ENCODE data around the gene AP3B1. TPM values are rescaled to one million over a fixed set of nuclear protein-coding genes. Genes with fewer than 3 reads are reported as not detected.

AP3B1 gene
- total and polyA plus RNA-seq, 2 experiments from 2014 or later = 32.1 to 46.3 TPM

GRCh38 chr5:78320401-78320800 lies 25.9 kb upstream of the AP3B1 start (continued):
- TF ChIP-seq ZNF462 (CRISPR knock-in tag; IDR thresholded peaks at IDR 0.05) (no peak), EZH2 (IDR thresholded peaks at IDR 0.05; ENCODE audit: low read depth, unreplicated experiment) (no peak), POLR2AphosphoS5 (IDR thresholded peaks at IDR 0.05; ENCODE audit: low read depth) (no peak), REST (IDR thresholded peaks at IDR 0.05; ENCODE audit: unreplicated experiment) (no peak)

GRCh38 chr5:78318337-78318736 lies 23.8 kb upstream of the AP3B1 start:
- peaks cover 17% of the 10 kb centered on the region for H3K4me1 Mint-ChIP-seq
- no peak overlapping the region for H3K4me2 ChIP-seq
- H3K4me3 Mint-ChIP-seq = no peak overlapping the region
- no peak overlapping the region for H2AFZ ChIP-seq
- H3K27me3 Mint-ChIP-seq (ENCODE audit: insufficient read depth, low read depth, poor library complexity) = no peaks in the 10 kb centered on the region
- H3K36me3 ChIP-seq (ENCODE audit: insufficient read depth) = no peaks in the 10 kb centered on the region
- H3K9me3 Mint-ChIP-seq = no peaks in the 10 kb centered on the region
- DNase-seq (ENCODE audit: low spot score) (no peak), ATAC-seq (no peak)
- no peak overlapping the region for H3K27ac Mint-ChIP-seq
- no peak overlapping the region for H3K27ac ChIP-seq (ENCODE audit: low read depth)
- peaks cover 12% of the 10 kb centered on the region for H3K4me1 ChIP-seq (ENCODE audit: insufficient read depth)
- H3F3A ChIP-seq (replicated peaks; ENCODE audit: low read depth) = no peaks in the 10 kb centered on the region
- no peaks in the 10 kb centered on the region for H3K27me3 ChIP-seq (ENCODE audit: insufficient read depth)
- no peaks in the 10 kb centered on the region for H3K36me3 Mint-ChIP-seq (ENCODE audit: low read depth)
- H3K4me3 ChIP-seq = no peak overlapping the region
- H4K20me1 ChIP-seq (replicated peaks; ENCODE audit: insufficient read depth) = no peaks in the 10 kb centered on the region
- no peaks in the 10 kb centered on the region for H3K79me2 ChIP-seq (replicated peaks; ENCODE audit: insufficient read depth)
- H3K9me2 ChIP-seq (ENCODE audit: insufficient read depth) = no peaks in the 10 kb centered on the region
- no peak for TF ChIP-seq REST (IDR thresholded peaks at IDR 0.05; ENCODE audit: unreplicated experiment)
- no peak for TF ChIP-seq ZNF331 (CRISPR knock-in tag; IDR thresholded peaks at IDR 0.05; ENCODE audit: low read depth)
- no peak for TF ChIP-seq EZH2phosphoT487 (IDR thresholded peaks at IDR 0.05; ENCODE audit: unreplicated experiment)
- TF ChIP-seq CREB1 (CRISPR knock-in tag; IDR thresholded peaks at IDR 0.05; ENCODE audit: low read depth) = no peak
- TF ChIP-seq POLR2AphosphoS5 (IDR thresholded peaks at IDR 0.05; ENCODE audit: low read depth) = no peak

Data from GM23338 (cell line).